ENCODE results near the gene ZNF654. TPM values are rescaled to one million over a fixed set of nuclear protein-coding genes. Genes with fewer than 3 reads are reported as not detected.

ZNF654 gene
- polyA plus RNA-seq, 1 donor from 2014 or later, result 20.4 TPM

DNA sequence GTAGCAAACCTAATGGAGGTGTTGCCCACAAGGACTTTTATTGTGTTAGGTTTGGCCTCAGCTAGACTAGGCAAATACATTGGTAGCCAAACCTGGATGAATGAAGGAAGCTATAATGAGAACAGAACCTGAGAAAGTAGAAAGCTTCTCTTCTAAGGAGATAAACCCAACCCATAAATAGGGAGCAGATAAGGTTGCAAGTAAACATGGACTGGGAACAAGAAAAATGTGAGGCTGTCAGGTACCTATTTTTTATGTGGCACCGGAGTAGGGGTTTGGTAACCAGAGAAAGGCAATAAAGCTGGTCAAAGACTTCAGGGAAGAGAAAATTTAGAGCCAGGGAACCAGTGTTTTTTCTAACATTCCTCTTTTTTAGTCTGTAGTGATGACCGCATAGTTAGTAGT, 25.0 kb downstream of the ZNF654 start:
- Histone ChIP-seq H3F3A (ENCODE audit: insufficient read depth, low read length, poor library complexity, severe bottlenecking) (no peaks in the 10 kb centered on the region), H3K36me3 (ENCODE audit: insufficient read depth, low read length) (no peaks in the 10 kb centered on the region), H3K9ac (ENCODE audit: low read length) (no peak overlapping the region), H3K4me3 (ENCODE audit: low read length) (no peak overlapping the region), H3K79me2 (replicated peaks; ENCODE audit: insufficient read depth, low read length) (peaks cover 22% of the 10 kb centered on the region), H4K20me1 (ENCODE audit: insufficient read depth) (no peaks in the 10 kb centered on the region), H3K27me3 (ENCODE audit: insufficient read depth, low read depth, low read length) (no peaks in the 10 kb centered on the region), H3K27ac (ENCODE audit: low read length) (no peak overlapping the region), H2AFZ (ENCODE audit: low read depth, low read length) (no peak overlapping the region), H3K9me3 (ENCODE audit: low read length) (no peaks in the 10 kb centered on the region), H3K9me2 (ENCODE audit: insufficient read depth, low read length) (no peaks in the 10 kb centered on the region), H3K4me2 (ENCODE audit: low read length) (no peak overlapping the region)
- no peak for TF ChIP-seq RAD21 (conservative IDR thresholded peaks at IDR 0.05)
- TF ChIP-seq, protein P1, sequence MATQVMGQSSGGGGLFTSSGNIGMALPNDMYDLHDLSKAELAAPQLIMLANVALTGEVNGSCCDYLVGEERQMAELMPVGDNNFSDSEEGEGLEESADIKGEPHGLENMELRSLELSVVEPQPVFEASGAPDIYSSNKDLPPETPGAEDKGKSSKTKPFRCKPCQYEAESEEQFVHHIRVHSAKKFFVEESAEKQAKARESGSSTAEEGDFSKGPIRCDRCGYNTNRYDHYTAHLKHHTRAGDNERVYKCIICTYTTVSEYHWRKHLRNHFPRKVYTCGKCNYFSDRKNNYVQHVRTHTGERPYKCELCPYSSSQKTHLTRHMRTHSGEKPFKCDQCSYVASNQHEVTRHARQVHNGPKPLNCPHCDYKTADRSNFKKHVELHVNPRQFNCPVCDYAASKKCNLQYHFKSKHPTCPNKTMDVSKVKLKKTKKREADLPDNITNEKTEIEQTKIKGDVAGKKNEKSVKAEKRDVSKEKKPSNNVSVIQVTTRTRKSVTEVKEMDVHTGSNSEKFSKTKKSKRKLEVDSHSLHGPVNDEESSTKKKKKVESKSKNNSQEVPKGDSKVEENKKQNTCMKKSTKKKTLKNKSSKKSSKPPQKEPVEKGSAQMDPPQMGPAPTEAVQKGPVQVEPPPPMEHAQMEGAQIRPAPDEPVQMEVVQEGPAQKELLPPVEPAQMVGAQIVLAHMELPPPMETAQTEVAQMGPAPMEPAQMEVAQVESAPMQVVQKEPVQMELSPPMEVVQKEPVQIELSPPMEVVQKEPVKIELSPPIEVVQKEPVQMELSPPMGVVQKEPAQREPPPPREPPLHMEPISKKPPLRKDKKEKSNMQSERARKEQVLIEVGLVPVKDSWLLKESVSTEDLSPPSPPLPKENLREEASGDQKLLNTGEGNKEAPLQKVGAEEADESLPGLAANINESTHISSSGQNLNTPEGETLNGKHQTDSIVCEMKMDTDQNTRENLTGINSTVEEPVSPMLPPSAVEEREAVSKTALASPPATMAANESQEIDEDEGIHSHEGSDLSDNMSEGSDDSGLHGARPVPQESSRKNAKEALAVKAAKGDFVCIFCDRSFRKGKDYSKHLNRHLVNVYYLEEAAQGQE (IDR thresholded peaks at IDR 0.05; ENCODE audit: borderline replicate concordance), result no peak
- TF ChIP-seq POLR2AphosphoS5 (IDR thresholded peaks at IDR 0.05), result no peak
- TF ChIP-seq MXI1 (conservative IDR thresholded peaks at IDR 0.05; ENCODE audit: poor library complexity, severe bottlenecking), result no peak
- TF ChIP-seq SMC3 (conservative IDR thresholded peaks at IDR 0.05; ENCODE audit: poor library complexity), result no peak
- no peak for TF ChIP-seq EZH2 (IDR thresholded peaks at IDR 0.05; ENCODE audit: borderline replicate concordance, insufficient read depth, low read length, poor library complexity, severe bottlenecking)
- TF ChIP-seq, protein P2, sequence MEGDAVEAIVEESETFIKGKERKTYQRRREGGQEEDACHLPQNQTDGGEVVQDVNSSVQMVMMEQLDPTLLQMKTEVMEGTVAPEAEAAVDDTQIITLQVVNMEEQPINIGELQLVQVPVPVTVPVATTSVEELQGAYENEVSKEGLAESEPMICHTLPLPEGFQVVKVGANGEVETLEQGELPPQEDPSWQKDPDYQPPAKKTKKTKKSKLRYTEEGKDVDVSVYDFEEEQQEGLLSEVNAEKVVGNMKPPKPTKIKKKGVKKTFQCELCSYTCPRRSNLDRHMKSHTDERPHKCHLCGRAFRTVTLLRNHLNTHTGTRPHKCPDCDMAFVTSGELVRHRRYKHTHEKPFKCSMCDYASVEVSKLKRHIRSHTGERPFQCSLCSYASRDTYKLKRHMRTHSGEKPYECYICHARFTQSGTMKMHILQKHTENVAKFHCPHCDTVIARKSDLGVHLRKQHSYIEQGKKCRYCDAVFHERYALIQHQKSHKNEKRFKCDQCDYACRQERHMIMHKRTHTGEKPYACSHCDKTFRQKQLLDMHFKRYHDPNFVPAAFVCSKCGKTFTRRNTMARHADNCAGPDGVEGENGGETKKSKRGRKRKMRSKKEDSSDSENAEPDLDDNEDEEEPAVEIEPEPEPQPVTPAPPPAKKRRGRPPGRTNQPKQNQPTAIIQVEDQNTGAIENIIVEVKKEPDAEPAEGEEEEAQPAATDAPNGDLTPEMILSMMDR (IDR thresholded peaks at IDR 0.05; ENCODE audit: poor library complexity, severe bottlenecking), result no peak
- no peak for TF ChIP-seq EP300 (conservative IDR thresholded peaks at IDR 0.05; ENCODE audit: poor library complexity, severe bottlenecking)
- TF ChIP-seq TAF1 (IDR thresholded peaks at IDR 0.05; ENCODE audit: low read depth), result no peak

DNA sequence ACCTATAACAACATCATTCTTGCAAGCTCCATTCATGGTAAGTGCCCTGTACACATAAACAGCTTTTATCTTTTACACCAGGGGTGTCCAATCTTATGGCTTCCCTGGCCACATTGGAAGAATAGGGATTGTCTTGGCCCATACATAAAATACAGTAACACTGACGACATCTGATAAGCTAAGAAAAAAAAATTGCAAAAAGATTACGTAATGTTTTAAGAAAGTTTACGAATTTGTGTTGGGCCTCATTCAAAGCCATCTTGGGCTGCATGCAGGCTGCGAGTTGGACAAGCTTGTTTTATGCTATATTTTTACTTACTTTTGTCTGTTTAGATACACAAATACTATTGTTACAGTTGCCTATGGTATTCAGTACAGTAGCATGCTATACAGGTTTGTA, 31.6 kb downstream of the ZNF654 start:
- Histone ChIP-seq H3K4me2 (ENCODE audit: low read length) (no peak overlapping the region), H3K79me2 (replicated peaks; ENCODE audit: insufficient read depth, low read length) (peaks cover 8% of the 10 kb centered on the region), H4K20me1 (ENCODE audit: insufficient read depth) (no peaks in the 10 kb centered on the region), H3K27me3 (ENCODE audit: insufficient read depth, low read depth, low read length) (no peaks in the 10 kb centered on the region), H3K9me3 (ENCODE audit: low read length) (no peaks in the 10 kb centered on the region), H3K27ac (ENCODE audit: low read length) (no peak overlapping the region), H3K9me2 (ENCODE audit: insufficient read depth, low read length) (no peaks in the 10 kb centered on the region), H3K9ac (ENCODE audit: low read length) (no peak overlapping the region), H3K4me3 (ENCODE audit: low read length) (no peak overlapping the region), H3F3A (ENCODE audit: insufficient read depth, low read length, poor library complexity, severe bottlenecking) (no peaks in the 10 kb centered on the region), H3K36me3 (ENCODE audit: insufficient read depth, low read length) (no peaks in the 10 kb centered on the region), H2AFZ (ENCODE audit: low read depth, low read length) (no peak overlapping the region)
- no peak for TF ChIP-seq POLR2AphosphoS5 (IDR thresholded peaks at IDR 0.05)
- TF ChIP-seq SMC3 (conservative IDR thresholded peaks at IDR 0.05; ENCODE audit: poor library complexity), result no peak
- TF ChIP-seq EP300 (conservative IDR thresholded peaks at IDR 0.05; ENCODE audit: poor library complexity, severe bottlenecking), result no peak
- no peak for TF ChIP-seq RAD21 (conservative IDR thresholded peaks at IDR 0.05)
